NCI-H2196 (cell line): ENCODE results near the gene TTC17.
"Not testable (repeated sequence)": the region's sequence is repeated elsewhere in the genome, so short reads cannot be mapped to it uniquely, and the experiment has no call there.

ENCODE experiments used
- DNase-seq: peaks from one replicate; lab custom pipeline; 2025; ENCODE audit not compliant: unreplicated experiment; lab: John Stamatoyannopoulos, UW

TTC17 gene

GRCh38 chr11:43381802-43382201, 23.1 kb downstream of the TTC17 start:
- no peak for DNase-seq

- DNase-seq = no peak
Measured at GRCh38 chr11:43382614-43383013, 23.9 kb downstream of the TTC17 start.

DNA sequence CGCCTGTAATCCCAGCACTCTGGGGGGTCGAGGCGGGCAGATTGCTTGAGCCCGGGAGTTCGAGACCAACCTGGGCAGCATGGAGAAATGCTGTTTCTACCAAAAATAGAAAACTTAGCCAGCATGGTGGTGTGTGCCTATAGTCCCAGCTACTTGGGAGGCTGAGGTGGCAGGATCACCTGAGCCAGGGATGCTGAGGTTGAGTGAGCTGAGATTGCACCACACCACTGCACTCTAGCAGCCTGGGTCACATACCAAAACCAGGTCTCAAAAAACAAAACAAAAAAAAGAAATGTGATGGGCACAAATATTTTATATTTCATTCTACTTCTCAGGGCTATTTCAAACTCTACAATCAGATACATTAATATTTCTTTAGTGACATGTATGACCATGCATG, 25.7 kb downstream of the TTC17 start:
- DNase-seq = no peak

DNA sequence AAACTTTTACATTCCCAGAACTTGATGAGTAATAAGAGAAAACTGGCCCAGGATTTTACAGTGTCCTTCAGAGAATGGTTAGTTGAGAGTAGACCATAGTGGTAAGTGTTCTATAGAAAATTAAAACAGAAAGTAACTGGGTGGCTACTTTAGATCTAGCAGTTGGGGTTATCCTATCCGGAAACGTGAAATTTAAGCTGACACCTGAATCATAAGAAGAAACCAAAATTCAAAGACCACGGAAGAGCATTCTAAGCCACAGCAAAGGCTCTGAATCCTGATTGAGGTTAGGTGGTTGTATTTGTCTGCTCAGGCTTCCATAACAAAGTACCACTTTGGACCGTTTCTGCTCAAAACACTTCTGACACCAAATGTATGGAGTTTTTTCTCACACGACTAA, 34.0 kb downstream of the TTC17 start:
- DNase-seq = no peak

DNA sequence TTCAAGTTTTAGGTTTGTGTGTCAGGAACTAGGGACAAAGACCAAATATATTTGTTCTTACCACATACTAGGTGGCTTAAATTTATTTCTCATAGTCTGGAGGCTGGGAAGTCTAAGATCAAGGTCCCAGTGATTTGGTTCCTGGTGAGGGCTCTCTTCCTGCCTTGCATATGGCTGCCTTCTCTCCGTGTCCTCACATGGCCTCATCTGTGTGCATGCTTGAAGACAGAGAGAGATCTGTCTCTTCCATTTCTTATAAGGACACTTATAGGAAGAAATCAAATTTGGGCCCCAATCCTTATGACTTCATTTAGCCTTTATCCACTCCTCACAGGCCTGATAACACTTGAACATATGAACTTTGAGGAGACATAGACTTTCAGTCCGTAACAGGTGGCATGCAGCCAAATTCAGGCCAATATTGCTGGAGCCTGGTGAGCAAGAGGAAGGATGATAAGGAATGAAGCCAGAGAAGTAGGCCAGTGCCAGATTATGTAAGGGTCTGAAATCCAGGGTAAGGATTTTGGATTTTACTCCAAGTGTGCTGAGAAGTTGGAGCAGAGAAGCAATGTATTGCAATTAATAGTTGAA, 35.1 kb downstream of the TTC17 start:
- DNase-seq = no peak

- DNase-seq = no peak
Measured at GRCh38 chr11:43396617-43397016, 37.9 kb downstream of the TTC17 start.

GRCh38 chr11:43397251-43397650, 38.5 kb downstream of the TTC17 start:
- no peak for DNase-seq

DNA sequence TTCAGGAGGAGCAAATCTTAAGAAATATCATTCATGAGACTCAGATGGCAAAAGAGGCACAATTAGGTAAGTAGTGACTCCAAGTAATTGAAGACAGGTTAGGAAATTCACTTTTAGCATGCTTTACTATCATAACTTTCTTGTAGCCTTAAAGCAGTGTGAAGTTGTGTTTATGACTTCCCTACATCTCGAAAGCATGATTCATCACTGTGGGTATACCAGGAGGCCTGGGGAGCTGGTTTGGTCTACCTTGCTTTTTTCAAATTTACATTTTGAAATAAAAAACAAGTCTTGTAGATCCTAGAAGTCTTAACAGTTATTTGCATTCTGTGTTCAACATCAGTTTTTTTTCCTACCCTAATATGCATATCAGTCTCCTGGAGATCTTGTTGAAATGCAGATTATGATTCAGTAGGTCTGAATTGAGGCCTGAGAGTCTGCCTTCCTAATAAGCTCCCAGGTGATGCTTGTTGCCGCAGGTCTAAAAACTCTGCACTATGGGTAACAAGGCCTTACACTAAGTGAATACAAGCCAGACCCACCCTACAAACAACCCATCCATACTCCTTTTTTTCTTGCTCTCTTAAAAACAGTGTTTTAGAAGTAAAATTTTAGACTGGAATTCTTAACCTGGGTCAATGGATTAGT, 41.4 kb downstream of the TTC17 start:
- DNase-seq = no peak

GRCh38 chr11:43401252-43401651, 42.5 kb downstream of the TTC17 start:
- DNase-seq = no peak

DNA sequence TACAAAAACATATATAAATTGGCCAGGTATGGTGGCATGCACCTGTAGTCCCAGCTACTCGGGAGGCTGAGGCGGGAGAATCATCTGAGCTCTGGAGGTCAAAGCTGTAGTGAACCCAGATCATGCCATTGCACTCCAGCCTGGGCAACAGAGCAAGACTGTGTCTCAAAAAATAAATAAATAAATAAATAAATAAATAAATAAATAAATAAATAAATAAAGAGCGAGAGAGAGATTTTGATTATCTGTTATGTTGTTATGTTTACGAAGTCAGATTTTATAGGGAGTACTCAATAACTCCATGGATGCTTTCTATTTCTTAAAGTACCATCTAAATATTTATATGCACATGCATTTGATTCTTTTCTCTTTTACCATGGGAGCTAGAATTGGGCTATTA, 43.1 kb downstream of the TTC17 start:
- DNase-seq = not testable (repeated sequence)

- DNase-seq = no peak
Measured at GRCh38 chr11:43403357-43404231, 44.9 kb downstream of the TTC17 start.

DNA sequence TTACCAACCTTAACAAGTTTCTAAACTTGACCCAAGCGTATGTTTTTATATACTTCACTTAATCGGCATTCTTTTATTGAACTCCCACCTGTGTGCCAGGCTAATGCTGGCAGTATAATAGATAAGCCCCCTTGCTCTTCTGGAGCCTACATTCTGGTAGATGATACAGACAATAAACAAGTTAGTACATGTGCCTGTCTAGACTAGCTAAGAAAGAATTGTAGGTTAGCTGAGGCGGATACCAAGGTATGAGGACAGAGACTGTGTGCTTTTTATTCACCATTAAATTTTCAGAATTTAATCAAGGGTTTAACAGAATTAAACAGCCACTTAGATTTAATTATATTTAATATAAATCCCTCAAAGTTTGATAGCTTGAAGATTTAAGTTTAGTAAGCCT, 45.7 kb downstream of the TTC17 start:
- DNase-seq = no peak

DNA sequence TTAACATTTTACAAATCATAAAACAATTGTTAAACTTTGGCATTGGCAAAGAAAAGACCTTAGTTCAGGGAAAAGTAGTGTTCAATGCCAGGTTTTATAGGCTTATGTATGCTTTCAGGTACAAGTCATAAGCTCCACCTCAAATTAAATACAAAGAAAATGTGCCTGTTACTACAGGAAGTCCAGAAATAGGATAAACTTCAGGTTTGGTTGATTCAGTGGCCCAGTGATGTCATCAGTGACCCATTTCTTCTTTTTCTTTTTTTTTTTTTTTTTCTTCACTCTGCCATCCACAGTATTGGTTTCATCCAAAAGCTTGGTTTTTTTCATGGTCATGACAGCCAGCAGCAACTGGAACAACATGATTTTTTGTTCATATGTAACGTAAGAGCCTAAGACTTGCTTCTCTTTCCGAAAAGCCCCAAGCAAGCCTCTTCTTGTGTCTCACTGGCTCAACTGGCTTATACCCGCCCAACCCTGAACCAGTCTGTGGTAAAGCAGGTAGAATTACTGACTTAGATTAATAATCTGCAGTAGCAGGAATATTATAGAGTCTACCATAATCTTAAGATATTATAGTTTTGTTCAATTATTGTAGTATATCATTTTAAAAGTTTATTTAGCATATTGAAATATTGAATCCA, 46.2 kb downstream of the TTC17 start:
- DNase-seq = no peak

DNA sequence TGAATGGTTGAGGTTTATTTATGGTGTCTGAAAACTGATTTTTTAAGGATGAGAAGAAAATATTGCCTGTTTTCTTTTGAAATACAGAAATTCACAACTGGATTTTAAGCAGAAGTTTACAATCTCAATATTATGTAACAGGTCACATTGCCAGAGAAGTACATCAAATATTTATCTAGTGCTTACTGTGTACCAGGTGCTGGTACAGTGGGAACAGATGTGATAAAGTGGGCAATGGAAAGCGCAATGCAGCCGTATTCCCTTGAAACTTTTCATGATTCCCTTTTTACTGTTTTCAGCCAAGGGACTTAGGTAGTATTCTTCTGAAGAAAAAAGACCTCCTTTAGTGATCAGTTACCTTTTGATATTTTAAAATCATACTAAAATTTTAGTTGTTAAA, 49.6 kb downstream of the TTC17 start:
- DNase-seq = no peak

DNA sequence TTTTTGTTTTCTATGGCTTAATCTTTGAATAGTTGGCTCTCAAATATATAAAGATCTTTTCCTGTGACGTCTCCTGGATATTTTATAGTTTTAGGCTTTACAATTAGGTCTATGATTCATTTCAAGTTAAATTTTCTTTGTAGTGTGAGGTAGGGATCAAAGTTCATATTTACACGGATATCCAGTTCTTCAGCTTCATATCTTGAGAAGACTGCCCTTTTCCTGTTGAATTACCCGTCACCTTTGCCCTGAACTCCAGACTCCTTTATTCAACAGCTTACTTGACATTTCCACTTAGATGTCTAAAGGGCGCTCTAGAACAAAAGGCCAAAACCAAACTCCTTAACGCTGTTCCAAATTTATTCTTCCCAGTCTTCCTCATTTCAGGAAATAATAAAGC, 51.7 kb downstream of the TTC17 start:
- no peak for DNase-seq

GRCh38 chr11:43418197-43418596, 59.5 kb downstream of the TTC17 start:
- no peak for DNase-seq

- DNase-seq = peak; percentile 54
Measured at GRCh38 chr11:43419460-43419859, 60.7 kb downstream of the TTC17 start.

GRCh38 chr11:43427971-43428370, 69.3 kb downstream of the TTC17 start:
- no peak for DNase-seq

DNA sequence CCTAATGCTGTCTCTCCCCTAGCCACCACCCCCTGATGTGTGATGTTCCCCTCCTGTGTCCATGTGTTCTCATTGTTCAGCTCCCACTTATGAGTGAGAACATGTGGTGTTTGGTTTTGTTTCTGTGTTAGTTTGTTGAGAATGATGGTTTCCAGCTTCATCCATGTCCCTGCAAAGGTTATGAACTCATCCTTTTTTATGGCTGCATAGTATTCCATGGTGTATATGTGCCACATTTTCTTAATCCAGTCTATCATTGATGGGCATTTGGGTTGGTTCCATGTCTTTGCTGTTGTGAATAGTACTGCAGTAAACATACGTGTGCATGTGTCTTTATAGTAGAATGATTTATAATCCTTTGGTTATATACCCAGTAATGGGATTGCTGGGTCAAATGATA, 72.2 kb downstream of the TTC17 start:
- not testable (repeated sequence) for DNase-seq

GRCh38 chr11:43434893-43435292, 76.2 kb downstream of the TTC17 start:
- no peak for DNase-seq

- no peak for DNase-seq
Measured at GRCh38 chr11:43440486-43440885, 81.8 kb downstream of the TTC17 start.

DNA sequence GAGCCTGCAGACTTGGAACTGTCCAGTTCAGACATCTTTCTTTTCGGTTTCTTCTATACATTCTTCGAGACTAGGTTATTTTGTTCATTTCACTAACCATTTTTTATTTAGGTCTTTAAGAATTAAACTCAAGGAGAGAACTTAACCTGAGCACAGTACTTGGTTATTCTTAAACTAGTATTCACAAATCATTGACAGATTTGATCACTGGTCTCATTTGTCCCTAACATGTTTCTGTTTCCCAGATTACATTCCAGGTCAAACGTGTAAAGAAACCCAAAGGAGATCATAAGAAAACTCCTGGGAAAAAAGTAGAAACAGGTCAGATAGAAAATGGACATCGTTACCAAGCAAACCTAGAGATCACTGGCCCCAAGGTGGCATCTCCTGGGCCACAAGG, 85.1 kb downstream of the TTC17 start:
- DNase-seq = no peak
